Measurements from ENCODE around the gene RAD17.

The RAD17 gene

GRCh38 chr5:69367697-69368279, 1.8 kb upstream of the RAD17 start:
- TF ChIP-seq, protein P1, sequence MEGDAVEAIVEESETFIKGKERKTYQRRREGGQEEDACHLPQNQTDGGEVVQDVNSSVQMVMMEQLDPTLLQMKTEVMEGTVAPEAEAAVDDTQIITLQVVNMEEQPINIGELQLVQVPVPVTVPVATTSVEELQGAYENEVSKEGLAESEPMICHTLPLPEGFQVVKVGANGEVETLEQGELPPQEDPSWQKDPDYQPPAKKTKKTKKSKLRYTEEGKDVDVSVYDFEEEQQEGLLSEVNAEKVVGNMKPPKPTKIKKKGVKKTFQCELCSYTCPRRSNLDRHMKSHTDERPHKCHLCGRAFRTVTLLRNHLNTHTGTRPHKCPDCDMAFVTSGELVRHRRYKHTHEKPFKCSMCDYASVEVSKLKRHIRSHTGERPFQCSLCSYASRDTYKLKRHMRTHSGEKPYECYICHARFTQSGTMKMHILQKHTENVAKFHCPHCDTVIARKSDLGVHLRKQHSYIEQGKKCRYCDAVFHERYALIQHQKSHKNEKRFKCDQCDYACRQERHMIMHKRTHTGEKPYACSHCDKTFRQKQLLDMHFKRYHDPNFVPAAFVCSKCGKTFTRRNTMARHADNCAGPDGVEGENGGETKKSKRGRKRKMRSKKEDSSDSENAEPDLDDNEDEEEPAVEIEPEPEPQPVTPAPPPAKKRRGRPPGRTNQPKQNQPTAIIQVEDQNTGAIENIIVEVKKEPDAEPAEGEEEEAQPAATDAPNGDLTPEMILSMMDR (IDR thresholded peaks at IDR 0.05) = peak; percentile 50

GRCh38 chr5:69368458-69369339, 919 bp upstream of the RAD17 start:
- TF ChIP-seq, protein P1 (IDR thresholded peaks at IDR 0.05) = no peak

- TF ChIP-seq, protein P1 (IDR thresholded peaks at IDR 0.05) = no peak
Observed at GRCh38 chr5:69372394-69372793, 2.8 kb downstream of the RAD17 start.

DNA sequence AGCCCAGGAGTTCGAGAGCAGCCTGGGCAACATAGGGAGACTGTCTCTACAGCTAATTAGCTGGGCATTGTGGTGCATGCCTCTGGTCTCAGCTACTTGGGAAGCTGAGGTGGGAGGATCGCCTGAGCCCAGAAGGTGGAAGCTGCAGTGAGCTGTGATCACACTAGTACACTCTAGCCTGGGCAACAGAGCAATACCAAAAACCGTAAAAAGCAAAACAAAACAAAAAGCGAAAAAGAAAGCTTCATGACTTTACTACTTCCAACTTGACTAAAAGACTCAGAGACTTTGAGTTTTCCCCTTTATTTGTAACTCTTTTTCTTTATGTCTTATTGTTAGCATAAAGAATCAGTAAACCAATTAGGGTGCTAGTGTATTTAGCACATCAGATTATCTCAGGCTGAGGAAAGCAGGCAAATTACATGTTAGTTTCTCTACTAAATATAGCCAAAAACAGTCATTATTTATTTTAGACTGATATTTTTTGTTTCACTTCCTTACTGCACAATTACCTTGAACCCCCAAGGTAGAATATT, 5.4 kb downstream of the RAD17 start:
- TF ChIP-seq, protein P1 (IDR thresholded peaks at IDR 0.05) = no peak

GRCh38 chr5:69378376-69378775, 8.8 kb downstream of the RAD17 start:
- TF ChIP-seq, protein P1 (IDR thresholded peaks at IDR 0.05) = no peak

GRCh38 chr5:69404659-69405330, 35.2 kb downstream of the RAD17 start:
- TF ChIP-seq, protein P1 (IDR thresholded peaks at IDR 0.05) = no peak

DNA sequence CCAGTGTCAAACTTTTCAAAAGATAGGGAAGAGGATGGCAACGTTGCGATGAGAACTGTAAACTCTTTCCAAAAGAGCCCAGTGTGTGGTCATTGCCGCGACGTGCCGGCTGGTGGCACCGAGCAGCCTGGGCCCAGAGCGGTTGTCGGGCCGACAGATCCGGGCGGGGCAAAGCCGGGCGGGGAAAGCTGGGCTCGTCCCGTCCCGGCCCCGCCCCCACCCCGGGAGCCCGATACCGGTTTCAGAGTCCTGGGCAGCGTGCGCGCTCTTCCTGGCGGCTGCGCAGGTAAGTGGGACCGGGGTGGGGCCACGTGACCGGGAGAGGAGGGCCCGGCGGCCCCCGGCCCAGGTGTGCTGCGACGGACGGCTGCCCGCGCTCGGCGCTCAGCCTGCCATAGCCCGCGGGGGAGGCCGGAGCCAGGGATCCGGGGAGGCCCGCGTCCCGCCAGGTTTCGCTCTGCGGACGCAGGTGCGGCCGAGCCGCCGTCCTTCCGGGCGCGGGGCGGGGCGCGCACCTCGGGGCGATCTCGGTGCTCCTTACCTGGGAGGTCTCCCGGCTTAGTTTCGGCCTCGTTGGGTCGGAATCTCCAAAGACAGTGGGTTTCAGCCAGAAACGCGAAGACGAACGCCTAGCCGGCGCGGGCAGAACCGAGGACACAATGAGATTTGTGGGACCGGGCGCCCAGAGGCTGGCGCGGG, 45.4 kb downstream of the RAD17 start, which contains the start of gene MARVELD2:
MARVELD2 (plus strand) TSS at position 232 of the 699 bp plus-strand sequence. CDS start 4,270 bp downstream, outside the sequence.
- TF ChIP-seq, protein P1 (IDR thresholded peaks at IDR 0.05) = peak; percentile 64; the same call in 1 of the 2 replicates

All from LNCAP (cell line).